Smooth muscle cell (in vitro differentiated cells): ENCODE results near the gene LRRC28. TPM values are rescaled to one million over a fixed set of nuclear protein-coding genes. Genes with fewer than 3 reads are reported as not detected.

Source experiments
- DNase-seq: peaks from one replicate; lab custom pipeline; 2025; ENCODE audit not compliant: unreplicated experiment; lab: John Stamatoyannopoulos, UW
- H2AFZ ChIP-seq: fragments of 200-600 bp; sonication (generic); 2 replicates; pipeline ENCODE4 v1.6.0; 2016; ENCODE audit warnings: antibody characterized with exemption, low read depth, mild to moderate bottlenecking
- H3F3A ChIP-seq: fragments of 200-600 bp; sonication (generic); 2 replicates; pipeline ENCODE4 v1.6.0; 2017; ENCODE audit warnings: antibody characterized with exemption, low read depth
- H3K27ac ChIP-seq: fragments of 200-600 bp; sonication (generic); 2 replicates; pipeline ENCODE4 v1.5.1; 2016; ENCODE audit warnings: low read depth, mild to moderate bottlenecking
- H3K27me3 ChIP-seq: fragments of 200-600 bp; sonication (generic); 2 replicates; pipeline ENCODE4 v1.6.1; 2016; ENCODE audit warnings: low read depth, mild to moderate bottlenecking
- H3K36me3 ChIP-seq: fragments of 200-600 bp; sonication (generic); 2 replicates; pipeline ENCODE4 v1.5.1; 2016; ENCODE audit warnings: low read depth
- H3K4me1 ChIP-seq: fragments of 200-600 bp; sonication (generic); 2 replicates; pipeline ENCODE4 v1.5.1; 2016; ENCODE audit warnings: low read depth
- H3K4me2 ChIP-seq: fragments of 200-600 bp; sonication (generic); 2 replicates; pipeline ENCODE4 v1.6.0; 2016; ENCODE audit warnings: mild to moderate bottlenecking
- H3K4me3 ChIP-seq: fragments of 200-600 bp; sonication (generic); 2 replicates; pipeline ENCODE4 v1.5.1; 2016; ENCODE audit warnings: mild to moderate bottlenecking
- H3K79me2 ChIP-seq: fragments of 200-600 bp; sonication (generic); 2 replicates; pipeline ENCODE4 v1.6.0; 2016; ENCODE audit warnings: low read depth, mild to moderate bottlenecking
- H3K9ac ChIP-seq: fragments of 200-600 bp; sonication (generic); 2 replicates; pipeline ENCODE4 v1.6.0; 2016; ENCODE audit warnings: low read depth
- H3K9me3 ChIP-seq: fragments of 200-600 bp; sonication (generic); replicated peaks from 2 replicates; pipeline ENCODE4 v1.5.1; 2016; ENCODE audit warnings: low read depth
- H4K20me1 ChIP-seq: fragments of 200-600 bp; sonication (generic); 2 replicates; pipeline ENCODE4 v1.6.0; 2016; ENCODE audit warnings: low read depth
- WGBS: methylation state at CpG from one replicate; pipeline ENCODE4 v1.1.7; 2016; ENCODE audit warnings: low lambda C conversion rate; 5-methylcytosine and 5-hydroxymethylcytosine counted together
- polyA plus RNA-seq: library from polyadenylated mRNA; unstranded; fragments of >200 nt; fragmentation: Nextera tagmentation; extraction: Ambion mirVana; gene quantifications from 2 replicates; pipeline ENCODE4 v1.2.1, GENCODE V29; 2016
- total RNA-seq: library from RNA; depleted of rRNA; stranded (reverse); fragments of >200 nt; gene quantifications from 2 replicates; pipeline ENCODE4 v1.2.3, GENCODE V29; 2014
- TF ChIP-seq, protein P1 (sequence below): fragments of 200-600 bp; sonication (generic); IDR thresholded peaks from 2 replicates; pipeline ENCODE4 v1.5.1; 2017; ENCODE audit warnings: borderline replicate concordance, mild to moderate bottlenecking, antibody characterized with exemption; ENCODE audit not compliant: insufficient read depth, poor library complexity, severe bottlenecking

The LRRC28 gene
- total and polyA plus RNA-seq, 2 experiments from 2014 or later = 26.5 to 28.8 TPM

DNA sequence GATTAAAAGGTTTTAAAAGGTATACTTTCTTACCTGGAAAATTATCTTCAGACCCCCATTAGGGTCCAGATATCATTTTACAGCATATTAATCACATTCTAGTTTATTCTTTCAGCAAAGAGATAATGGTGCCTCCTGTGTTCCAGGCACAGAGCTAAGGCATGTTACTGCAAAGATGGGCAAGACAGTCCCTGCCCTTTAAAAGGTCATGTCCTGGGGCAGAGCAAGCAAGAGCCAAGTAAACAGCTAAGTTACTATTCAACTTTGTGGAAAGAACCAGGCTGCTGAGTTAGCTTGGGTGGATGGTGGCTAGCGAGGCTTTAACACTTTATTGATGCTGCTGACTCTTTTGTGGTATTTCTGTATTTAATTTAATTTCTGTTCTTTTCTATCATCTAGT is 75.0 kb downstream of the LRRC28 start:
- 83% methylated on average over 1 of the region's 1 CpG for WGBS
- no peak overlapping the region for H3K4me2 ChIP-seq
- no peaks in the 10 kb centered on the region for H3F3A ChIP-seq
- TF ChIP-seq, protein P1, sequence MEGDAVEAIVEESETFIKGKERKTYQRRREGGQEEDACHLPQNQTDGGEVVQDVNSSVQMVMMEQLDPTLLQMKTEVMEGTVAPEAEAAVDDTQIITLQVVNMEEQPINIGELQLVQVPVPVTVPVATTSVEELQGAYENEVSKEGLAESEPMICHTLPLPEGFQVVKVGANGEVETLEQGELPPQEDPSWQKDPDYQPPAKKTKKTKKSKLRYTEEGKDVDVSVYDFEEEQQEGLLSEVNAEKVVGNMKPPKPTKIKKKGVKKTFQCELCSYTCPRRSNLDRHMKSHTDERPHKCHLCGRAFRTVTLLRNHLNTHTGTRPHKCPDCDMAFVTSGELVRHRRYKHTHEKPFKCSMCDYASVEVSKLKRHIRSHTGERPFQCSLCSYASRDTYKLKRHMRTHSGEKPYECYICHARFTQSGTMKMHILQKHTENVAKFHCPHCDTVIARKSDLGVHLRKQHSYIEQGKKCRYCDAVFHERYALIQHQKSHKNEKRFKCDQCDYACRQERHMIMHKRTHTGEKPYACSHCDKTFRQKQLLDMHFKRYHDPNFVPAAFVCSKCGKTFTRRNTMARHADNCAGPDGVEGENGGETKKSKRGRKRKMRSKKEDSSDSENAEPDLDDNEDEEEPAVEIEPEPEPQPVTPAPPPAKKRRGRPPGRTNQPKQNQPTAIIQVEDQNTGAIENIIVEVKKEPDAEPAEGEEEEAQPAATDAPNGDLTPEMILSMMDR = no peak
- H4K20me1 ChIP-seq = no peaks in the 10 kb centered on the region
- H3K4me3 ChIP-seq = no peak overlapping the region
- H2AFZ ChIP-seq = no peak overlapping the region
- H3K4me1 ChIP-seq = peaks cover 3% of the 10 kb centered on the region
- DNase-seq = no peak
- no peaks in the 10 kb centered on the region for H3K27me3 ChIP-seq
- no peaks in the 10 kb centered on the region for H3K36me3 ChIP-seq
- no peaks in the 10 kb centered on the region for H3K9me3 ChIP-seq
- H3K79me2 ChIP-seq = no peaks in the 10 kb centered on the region
- H3K9ac ChIP-seq = no peak overlapping the region
- H3K27ac ChIP-seq = no peak overlapping the region

DNA sequence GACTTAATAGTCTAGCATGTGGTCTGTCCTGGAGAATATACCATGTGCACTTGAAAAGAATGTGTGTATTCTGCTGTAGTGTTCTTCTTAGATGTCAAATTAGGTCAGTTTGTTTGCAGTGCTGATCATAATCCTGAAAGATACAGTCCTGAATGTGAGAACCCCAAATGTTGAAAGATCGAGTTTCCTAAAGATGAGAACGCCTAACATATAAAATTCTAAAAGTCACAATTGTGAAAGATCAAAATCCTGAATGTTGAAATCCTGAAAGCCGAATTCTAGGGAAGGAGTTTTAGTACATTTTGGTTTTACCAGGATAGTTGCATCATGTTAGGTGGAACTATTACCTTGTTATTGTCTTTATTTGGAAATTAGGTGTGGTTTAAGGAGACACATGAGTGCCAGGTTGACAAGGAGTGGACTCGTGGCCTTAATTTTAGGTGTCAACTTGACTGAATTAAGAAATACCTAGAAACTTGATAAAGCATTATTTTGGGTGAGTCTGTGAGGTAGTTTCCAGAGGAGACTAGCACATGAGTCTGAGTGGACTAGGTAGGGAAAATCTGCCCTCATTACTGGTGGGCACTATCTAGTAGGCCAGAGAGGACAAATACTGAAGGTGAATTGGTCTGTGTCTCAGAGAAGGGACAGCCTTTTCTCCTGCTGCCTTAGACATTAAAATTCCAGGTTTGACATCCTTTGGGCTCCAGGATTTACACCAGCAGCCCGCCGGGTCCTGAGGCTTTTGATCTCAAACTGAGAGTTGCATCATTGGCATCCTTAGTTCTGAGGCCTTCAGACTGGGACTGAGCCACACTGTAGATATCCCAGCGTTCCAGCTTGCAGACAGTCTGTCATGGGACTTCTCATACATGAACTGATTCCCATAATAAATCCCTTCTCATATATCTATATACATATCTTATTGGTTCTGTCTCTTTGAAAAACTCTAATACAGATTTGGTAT is 77.1 kb downstream of the LRRC28 start:
- H3K4me1 ChIP-seq = peaks cover 3% of the 10 kb centered on the region
- TF ChIP-seq, protein P1 = no peak
- WGBS = 75% methylated on average over 7 of the region's 7 CpGs

DNA sequence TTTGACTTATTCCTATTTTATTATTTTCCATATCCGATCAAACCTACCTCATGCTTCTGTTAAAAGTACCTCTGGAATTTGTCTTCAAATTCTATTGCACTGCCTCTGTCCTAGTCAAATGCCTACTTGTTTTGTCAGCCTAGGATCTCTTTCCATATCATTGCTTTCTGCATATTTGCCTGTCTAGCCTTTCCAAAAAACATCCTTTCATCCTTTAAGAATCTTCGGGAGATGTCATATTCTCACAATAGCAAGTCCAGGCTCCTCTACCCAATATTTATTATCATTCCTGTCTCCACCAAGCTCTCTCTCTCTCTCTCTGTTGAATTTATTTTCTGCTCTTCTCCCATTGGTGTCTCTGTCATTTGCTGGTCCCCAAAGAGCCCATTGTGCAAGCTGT is 80.1 kb downstream of the LRRC28 start:
- Histone ChIP-seq H3K4me3 (no peak overlapping the region), H3K27ac (no peak overlapping the region), H2AFZ (no peak overlapping the region), H3K9ac (no peak overlapping the region), H3F3A (no peaks in the 10 kb centered on the region), H3K9me3 (no peaks in the 10 kb centered on the region), H4K20me1 (no peaks in the 10 kb centered on the region), H3K4me2 (no peak overlapping the region), H3K27me3 (no peaks in the 10 kb centered on the region), H3K79me2 (no peaks in the 10 kb centered on the region), H3K36me3 (no peaks in the 10 kb centered on the region), H3K4me1 (no peaks in the 10 kb centered on the region)
- WGBS = 87% methylated on average over 2 of the region's 2 CpGs
- TF ChIP-seq, protein P1 = no peak
- no peak for DNase-seq

More for the DNA sequence above, 77.1 kb downstream of the LRRC28 start:
- H3K27me3 ChIP-seq = no peaks in the 10 kb centered on the region
- no peaks in the 10 kb centered on the region for H3K36me3 ChIP-seq
- peak overlapping the region; percentile 7 for H3K27ac ChIP-seq
- H3K4me3 ChIP-seq = no peak overlapping the region
- H3F3A ChIP-seq = no peaks in the 10 kb centered on the region
- DNase-seq = no peak
- no peaks in the 10 kb centered on the region for H3K79me2 ChIP-seq
- H3K9me3 ChIP-seq = no peaks in the 10 kb centered on the region
- H3K9ac ChIP-seq = no peak overlapping the region
- no peak overlapping the region for H2AFZ ChIP-seq
- no peaks in the 10 kb centered on the region for H4K20me1 ChIP-seq
- no peak overlapping the region for H3K4me2 ChIP-seq

DNA sequence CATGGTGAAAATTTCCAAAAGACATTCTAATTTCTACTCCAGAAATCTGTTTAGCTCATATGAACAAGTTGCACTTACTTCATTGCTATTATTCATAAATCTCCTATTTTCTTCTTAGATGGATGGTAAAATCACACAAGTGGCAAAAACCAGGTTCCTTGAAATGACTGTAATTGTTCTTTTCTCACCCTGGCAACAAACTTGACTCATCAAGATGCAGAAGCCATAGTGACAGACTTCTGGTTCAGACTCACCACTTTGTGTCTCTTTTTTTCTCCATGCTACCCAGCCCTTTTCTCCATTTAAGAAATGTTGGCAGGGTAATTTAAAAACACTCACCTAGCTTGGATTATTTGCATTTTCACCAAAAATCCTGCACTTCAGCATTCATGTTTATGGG is 82.1 kb downstream of the LRRC28 start:
- no peaks in the 10 kb centered on the region for H4K20me1 ChIP-seq
- no peaks in the 10 kb centered on the region for H3F3A ChIP-seq
- H3K9ac ChIP-seq = no peak overlapping the region
- no peak overlapping the region for H3K4me2 ChIP-seq
- no peaks in the 10 kb centered on the region for H3K4me1 ChIP-seq
- H3K36me3 ChIP-seq = no peaks in the 10 kb centered on the region
- DNase-seq = no peak
- no peaks in the 10 kb centered on the region for H3K9me3 ChIP-seq
- H3K27me3 ChIP-seq = no peaks in the 10 kb centered on the region
- H3K27ac ChIP-seq = no peak overlapping the region
- H2AFZ ChIP-seq = no peak overlapping the region
- H3K79me2 ChIP-seq = no peaks in the 10 kb centered on the region
- no peak overlapping the region for H3K4me3 ChIP-seq
- TF ChIP-seq, protein P1 = no peak
